T-helper 2 cell treated with Interferon-gamma antibody and Interleukin-4, amounts not matched to agents 5 μg/mL and 100 μg/mL, for 36 hours (primary cell): ENCODE results near the gene KRT6C.
"Not testable (repeated sequence)": the region's sequence is repeated elsewhere in the genome, so short reads cannot be mapped to it uniquely, and the experiment has no call there.

Source experiments
- DNase-seq: peaks from one replicate; pipeline ENCODE4 v3.0.0; 2021; ENCODE audit warnings: low spot score
- H3K27ac Mint-ChIP-seq: one replicate; pipeline ENCODE4 v1.8.0; 2021; ENCODE audit warnings: mild to moderate bottlenecking, mixed read lengths
- H3K27me3 Mint-ChIP-seq: one replicate; pipeline ENCODE4 v1.8.0; 2021; ENCODE audit warnings: low read depth, mixed read lengths
- H3K36me3 Mint-ChIP-seq: one replicate; pipeline ENCODE4 v1.8.0; 2021; ENCODE audit warnings: low read depth, mixed read lengths
- H3K4me1 Mint-ChIP-seq: one replicate; pipeline ENCODE4 v1.8.0; 2021; ENCODE audit warnings: low read depth, mixed read lengths
- H3K4me3 Mint-ChIP-seq: one replicate; pipeline ENCODE4 v1.8.0; 2022; ENCODE audit warnings: mild to moderate bottlenecking, moderate library complexity, mixed read lengths
- H3K9me3 Mint-ChIP-seq: one replicate; pipeline ENCODE4 v1.8.0; 2021; ENCODE audit warnings: mixed read lengths

KRT6C gene

DNA sequence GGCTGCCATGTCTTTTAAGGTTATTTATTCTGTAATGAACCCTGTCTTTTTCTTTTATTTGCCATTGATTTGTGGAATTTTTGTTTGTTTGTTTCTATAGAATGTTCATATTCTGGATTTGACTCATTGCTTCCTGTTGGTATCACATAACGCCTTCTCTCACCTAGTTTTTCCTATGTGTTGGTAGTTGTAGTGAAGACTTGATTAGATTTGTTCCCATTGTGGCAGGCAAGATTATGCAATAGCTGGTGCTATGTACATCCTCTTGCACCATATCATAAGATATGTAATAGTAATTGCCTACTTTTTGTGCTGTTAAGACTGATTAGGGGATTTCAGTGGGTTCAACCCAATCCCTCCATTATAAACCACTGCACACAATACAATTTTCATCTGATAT lies 17.8 kb downstream of the KRT6C start:
- no peaks in the 10 kb centered on the region for H3K4me1 Mint-ChIP-seq
- no peak overlapping the region for H3K4me3 Mint-ChIP-seq
- DNase-seq, result no peak
- peaks cover 35% of the 10 kb centered on the region for H3K27me3 Mint-ChIP-seq
- H3K9me3 Mint-ChIP-seq, result no peaks in the 10 kb centered on the region
- H3K36me3 Mint-ChIP-seq, result no peaks in the 10 kb centered on the region
- H3K27ac Mint-ChIP-seq, result no peak overlapping the region

DNA sequence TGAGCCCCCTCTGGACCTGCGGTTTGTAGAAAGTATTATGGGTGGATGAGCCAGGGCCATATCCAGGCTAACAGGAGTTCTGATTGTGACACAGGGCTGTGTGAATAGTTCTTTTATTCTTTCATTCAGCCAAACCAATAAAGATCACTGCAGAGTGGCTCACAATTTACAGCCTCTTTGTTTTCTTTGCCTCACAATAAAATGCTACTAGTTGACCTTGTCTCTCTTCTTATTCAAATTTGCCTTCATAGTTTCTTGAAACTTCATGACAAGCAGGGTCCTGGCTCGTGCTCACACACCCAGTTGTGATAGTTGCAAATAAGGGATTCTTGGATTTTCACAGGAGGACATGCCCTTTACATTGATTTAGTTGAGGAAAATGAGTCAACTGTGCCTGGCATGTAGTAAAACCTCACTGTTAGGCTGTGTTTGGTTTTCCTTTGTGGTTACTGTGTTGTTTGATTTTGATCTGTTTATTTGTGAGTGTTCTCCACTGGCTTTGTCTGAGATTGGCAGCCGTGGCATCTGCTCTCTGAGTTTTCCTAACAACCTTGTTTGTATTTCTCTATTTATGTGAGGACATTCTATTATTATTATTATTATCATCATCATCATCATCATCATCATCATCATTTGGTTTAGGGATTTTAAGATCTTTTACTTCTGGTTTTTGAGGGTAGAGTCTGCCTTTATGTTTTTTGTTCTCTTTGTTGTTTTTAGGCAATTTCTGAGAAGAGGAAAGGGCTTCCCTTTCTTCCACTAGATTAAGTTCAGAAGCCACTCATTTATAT lies 19.0 kb downstream of the KRT6C start:
- no peaks in the 10 kb centered on the region for H3K36me3 Mint-ChIP-seq
- peaks cover 28% of the 10 kb centered on the region for H3K27me3 Mint-ChIP-seq
- no peaks in the 10 kb centered on the region for H3K4me1 Mint-ChIP-seq
- no peak overlapping the region for H3K4me3 Mint-ChIP-seq
- no peak for DNase-seq
- no peak overlapping the region for H3K27ac Mint-ChIP-seq
- H3K9me3 Mint-ChIP-seq, result no peaks in the 10 kb centered on the region

DNA sequence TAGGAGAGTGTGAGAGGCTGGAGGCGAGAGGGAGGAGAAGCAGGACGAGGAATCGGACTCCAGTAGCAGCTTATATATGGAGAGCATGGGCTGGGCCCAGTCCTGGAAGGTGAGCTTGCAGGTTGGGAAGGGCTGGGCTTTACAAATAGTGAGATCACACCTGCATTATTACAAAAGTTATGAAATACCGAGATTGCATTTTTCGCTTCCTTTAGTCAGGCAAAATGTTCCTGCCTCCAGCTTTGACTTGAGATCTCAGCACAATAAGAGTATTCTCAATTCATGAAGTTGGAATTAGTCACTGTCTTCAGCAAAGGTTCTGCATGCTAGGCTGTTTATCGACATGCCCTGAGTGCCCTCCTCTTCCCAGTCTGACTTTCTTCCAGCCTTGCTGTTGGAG lies 21.5 kb downstream of the KRT6C start, which contains the start of gene KRT6B:
TSS of gene KRT6B (minus strand) at position 46 of the 400 bp plus-strand sequence. CDS start 68 bp downstream, outside the sequence.
- Mint-ChIP-seq H3K27me3 (peaks cover 26% of the 10 kb centered on the region), H3K27ac (no peak within 1 kb of the TSS), H3K4me1 (no peaks in the 10 kb centered on the region), H3K4me3 (no peak within 1 kb of the TSS), H3K9me3 (no peaks in the 10 kb centered on the region), H3K36me3 (no peaks in the 10 kb centered on the region)
- DNase-seq, result no peak

DNA sequence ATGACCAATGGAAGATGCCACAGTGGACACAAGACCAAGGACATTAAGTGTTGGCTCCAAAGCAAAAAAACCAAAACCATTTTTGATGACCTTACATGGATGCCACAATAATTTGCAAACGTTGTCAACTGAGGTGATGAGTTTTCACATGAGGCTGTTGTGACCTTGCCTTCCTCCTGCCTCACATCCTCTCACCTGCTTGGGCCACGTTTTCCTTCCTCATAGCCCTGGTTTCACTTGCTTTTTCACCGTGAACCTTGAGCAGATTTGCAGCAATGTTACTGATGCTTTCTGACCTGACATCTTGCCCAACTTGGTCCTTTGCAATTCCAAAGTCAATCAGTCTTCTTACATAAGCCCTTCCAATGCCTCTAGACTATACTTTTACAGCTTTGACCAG lies 25.4 kb downstream of the KRT6C start:
- Mint-ChIP-seq H3K27me3 (peaks cover 17% of the 10 kb centered on the region), H3K4me1 (peaks cover 4% of the 10 kb centered on the region), H3K4me3 (no peak overlapping the region)

DNA sequence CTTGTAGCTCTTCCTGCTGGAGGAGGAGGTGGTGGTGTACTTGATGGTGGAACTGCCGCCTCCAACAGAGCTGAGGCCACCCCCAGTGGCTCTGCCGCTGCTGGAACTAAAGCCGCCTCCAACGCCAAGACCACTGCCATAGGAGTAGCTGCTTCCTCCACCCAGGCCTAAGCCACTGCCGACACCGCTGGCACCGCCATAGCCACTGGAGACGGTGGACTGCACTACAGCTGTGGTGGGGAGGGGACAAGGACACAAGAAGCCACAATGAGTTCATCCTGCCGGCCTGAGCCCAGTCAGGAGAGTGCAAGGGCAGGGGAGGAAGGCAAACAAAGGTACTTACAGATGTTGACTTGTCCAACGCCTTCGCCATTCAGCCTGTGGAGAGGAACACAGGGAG lies 26.4 kb downstream of the KRT6C start:
- not testable (repeated sequence) for H3K36me3 Mint-ChIP-seq

More for the DNA sequence above, 25.4 kb downstream of the KRT6C start:
- Mint-ChIP-seq H3K27ac (no peak overlapping the region), H3K9me3 (no peaks in the 10 kb centered on the region), H3K36me3 (no peaks in the 10 kb centered on the region)
- DNase-seq, result no peak

DNA sequence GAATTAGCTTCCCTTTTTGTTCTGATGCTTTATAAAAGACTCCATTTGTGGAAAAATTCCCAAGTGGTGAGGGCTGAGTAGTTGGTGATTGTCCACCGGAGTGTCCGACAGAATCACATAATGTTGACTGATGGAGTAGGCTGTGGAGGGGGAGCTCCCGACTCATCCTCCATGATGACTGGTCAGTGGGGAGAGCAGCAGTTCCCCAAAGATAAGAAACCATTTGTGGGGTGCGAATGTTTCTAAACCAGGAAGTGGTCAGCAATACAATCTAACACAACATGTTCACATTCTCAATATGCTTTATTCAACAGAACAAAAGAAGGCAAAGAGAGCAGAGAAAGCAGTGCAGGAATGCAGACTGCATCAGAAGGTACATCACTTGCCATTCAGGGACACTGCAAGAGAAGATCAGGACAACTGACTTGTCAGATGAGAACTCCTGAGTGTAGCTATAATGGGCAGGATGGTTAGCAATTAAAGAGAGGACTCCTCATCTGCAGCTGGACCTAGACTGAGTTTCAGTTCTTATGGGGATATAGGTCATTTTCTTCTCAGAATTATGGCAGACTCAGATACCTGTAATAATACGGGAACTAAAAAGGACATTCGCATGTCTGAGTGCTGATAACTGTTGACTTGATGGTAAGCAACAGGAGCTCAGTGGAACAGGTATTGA lies 27.1 kb downstream of the KRT6C start:
- Mint-ChIP-seq H3K4me3 (no peak overlapping the region), H3K27me3 (peaks cover 21% of the 10 kb centered on the region), H3K27ac (no peak overlapping the region), H3K36me3 (no peaks in the 10 kb centered on the region), H3K4me1 (peaks cover 4% of the 10 kb centered on the region), H3K9me3 (no peaks in the 10 kb centered on the region)
- no peak for DNase-seq

More for the DNA sequence above, 26.4 kb downstream of the KRT6C start:
- not testable (repeated sequence) for H3K9me3 Mint-ChIP-seq, H3K4me3 Mint-ChIP-seq, H3K27ac Mint-ChIP-seq, DNase-seq, H3K4me1 Mint-ChIP-seq
- peaks cover 19% of the 10 kb centered on the region for H3K27me3 Mint-ChIP-seq

DNA sequence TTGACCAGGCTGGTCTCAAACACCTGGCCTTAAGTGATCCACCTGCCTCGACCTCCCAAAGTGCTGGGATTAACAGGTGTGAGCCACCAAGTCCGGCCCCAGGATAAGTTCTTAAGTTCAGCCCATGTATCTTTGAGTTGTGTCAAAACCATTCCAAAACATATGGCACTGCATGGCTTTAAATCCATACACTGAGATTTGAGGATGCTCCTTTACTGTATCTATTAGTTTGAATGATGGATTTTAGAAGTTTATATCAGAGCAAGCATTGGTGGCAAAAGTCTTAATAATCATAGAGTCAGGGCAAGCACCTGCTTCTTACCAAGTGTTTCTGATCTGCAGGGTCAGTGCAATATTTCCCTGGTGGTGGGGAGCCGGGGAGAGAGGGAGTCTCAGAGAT lies 27.7 kb downstream of the KRT6C start:
- Mint-ChIP-seq H3K27ac (no peak overlapping the region), H3K9me3 (no peaks in the 10 kb centered on the region), H3K4me1 (peaks cover 4% of the 10 kb centered on the region), H3K36me3 (no peaks in the 10 kb centered on the region), H3K27me3 (peaks cover 24% of the 10 kb centered on the region), H3K4me3 (no peak overlapping the region)
- no peak for DNase-seq

DNA sequence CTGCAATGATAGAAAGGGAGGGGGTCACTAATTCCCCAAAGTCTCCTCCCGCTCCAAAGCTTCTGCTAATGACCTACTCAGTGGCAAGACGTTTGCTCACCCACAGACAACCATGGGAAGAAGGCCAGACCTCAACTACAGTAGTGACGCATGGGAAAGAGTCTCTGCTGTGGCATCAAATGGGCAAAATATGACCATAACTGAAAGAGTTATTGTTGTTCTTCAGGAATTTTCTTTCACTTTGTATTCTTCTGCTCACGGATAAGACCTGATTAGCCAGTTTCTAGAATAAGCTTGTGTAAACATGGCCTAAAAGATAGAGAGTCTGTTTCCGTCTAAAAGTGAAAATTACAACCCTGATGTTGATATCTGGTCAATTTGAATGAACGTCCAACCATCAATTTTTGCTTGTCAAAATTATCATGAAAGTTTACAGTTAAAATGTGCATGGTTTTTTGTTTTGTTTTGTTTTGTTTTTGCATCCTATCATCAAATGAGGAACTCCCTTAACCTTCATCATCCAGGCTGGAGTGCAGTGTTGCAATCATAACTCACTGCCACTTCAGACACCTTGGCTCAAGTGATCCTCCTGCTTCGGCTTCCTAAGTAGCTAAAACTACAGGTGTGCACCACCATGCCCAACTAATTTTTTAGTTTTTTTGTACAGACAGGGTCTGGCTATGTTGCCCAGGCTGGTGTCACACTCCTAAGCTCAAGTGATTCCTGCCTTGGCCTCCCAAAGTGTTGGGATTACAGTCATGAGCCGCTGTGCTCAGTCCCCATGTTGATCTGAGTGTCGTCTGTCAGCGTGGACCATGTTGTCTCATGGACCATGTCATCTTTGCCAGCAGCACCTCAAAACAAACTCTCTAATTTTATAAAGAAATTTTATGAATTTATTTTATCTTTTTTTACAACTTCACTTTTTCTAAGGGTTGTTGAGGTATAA lies 28.7 kb downstream of the KRT6C start:
- no peak overlapping the region for H3K27ac Mint-ChIP-seq
- H3K4me3 Mint-ChIP-seq, result no peak overlapping the region
- DNase-seq, result no peak
- peaks cover 24% of the 10 kb centered on the region for H3K27me3 Mint-ChIP-seq
- H3K36me3 Mint-ChIP-seq, result no peaks in the 10 kb centered on the region
- H3K4me1 Mint-ChIP-seq, result peaks cover 4% of the 10 kb centered on the region
- no peaks in the 10 kb centered on the region for H3K9me3 Mint-ChIP-seq

DNA sequence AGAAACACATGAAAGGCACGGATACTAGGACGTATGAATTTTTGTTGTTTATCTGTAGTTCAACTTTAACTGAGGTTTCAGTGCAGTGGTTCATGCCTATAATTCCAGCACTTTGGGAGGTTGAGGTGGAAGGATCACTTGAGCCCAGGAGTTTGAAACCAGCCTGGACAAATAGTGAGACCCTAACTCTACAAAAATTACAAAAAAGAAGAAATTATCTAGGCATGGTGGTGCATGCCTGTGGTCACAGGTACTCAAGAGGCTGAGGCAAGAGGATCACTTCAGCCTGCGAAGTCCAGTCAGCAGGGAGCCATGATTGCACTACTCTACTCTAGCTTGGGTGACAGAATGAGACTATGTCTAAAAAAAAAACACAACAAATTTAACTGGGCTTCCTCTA lies 29.6 kb downstream of the KRT6C start:
- Mint-ChIP-seq H3K27ac (no peak overlapping the region), H3K4me1 (peaks cover 4% of the 10 kb centered on the region), H3K36me3 (no peaks in the 10 kb centered on the region), H3K9me3 (no peaks in the 10 kb centered on the region), H3K27me3 (peaks cover 24% of the 10 kb centered on the region), H3K4me3 (no peak overlapping the region)
- DNase-seq, result no peak

DNA sequence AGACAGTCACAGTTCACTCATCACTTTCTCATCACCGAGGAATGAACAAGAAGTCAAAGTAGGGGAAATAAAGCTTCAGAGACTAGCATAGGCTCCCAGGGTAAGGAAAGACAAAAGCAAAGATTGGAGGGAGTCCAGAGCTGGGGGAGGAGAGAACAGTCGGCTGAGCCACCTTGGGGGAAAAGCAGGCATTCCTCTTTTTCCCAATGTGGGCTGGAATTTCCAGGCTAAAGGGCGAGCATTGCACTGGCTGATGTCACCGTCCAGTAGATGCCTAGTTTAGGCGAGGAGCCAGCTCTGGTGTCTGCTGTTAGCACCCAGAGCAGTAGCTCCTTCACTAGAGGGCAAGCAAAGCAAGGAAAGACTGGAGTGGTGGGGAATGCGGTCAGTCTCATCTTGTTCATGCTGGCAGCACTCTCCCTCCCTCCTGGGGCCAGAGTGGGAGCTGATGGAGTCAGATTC lies 31.0 kb downstream of the KRT6C start:
- Mint-ChIP-seq H3K27me3 (peaks cover 19% of the 10 kb centered on the region), H3K9me3 (no peaks in the 10 kb centered on the region), H3K4me3 (no peak overlapping the region), H3K27ac (no peak overlapping the region), H3K36me3 (no peaks in the 10 kb centered on the region), H3K4me1 (peaks cover 4% of the 10 kb centered on the region)
- no peak for DNase-seq

DNA sequence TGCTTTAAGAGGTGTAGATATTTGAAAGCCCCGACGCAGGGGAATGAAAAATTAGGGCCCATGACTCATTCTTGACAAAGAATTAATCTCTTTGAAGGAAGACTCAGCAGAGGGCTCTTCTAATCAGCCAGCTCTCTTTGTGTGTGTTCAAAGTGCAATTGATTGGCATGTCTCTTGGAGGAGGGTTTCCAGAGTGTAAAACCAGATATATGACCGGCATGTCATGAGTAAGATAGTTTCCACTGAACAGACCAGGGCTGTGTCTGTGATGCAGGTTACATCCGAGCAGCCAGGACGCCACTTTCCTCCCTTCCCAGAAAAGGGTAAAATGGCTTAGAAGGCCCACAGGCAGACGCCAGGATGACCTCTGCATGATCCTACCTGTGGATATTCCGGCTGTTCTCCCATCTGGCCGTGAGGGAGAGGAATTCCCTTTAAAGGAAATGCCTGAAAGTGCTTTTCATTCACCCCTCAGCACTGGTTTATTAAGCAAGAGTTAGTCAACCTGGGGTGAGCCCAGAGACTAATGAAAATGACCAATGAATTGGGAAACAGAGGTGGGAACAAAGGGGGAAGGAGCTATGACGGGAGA lies 32.2 kb downstream of the KRT6C start:
- H3K27me3 Mint-ChIP-seq, result peaks cover 17% of the 10 kb centered on the region
- H3K4me1 Mint-ChIP-seq, result peaks cover 2% of the 10 kb centered on the region
- H3K4me3 Mint-ChIP-seq, result no peak overlapping the region
- no peaks in the 10 kb centered on the region for H3K36me3 Mint-ChIP-seq
- H3K27ac Mint-ChIP-seq, result no peak overlapping the region
- no peak for DNase-seq
- no peaks in the 10 kb centered on the region for H3K9me3 Mint-ChIP-seq

DNA sequence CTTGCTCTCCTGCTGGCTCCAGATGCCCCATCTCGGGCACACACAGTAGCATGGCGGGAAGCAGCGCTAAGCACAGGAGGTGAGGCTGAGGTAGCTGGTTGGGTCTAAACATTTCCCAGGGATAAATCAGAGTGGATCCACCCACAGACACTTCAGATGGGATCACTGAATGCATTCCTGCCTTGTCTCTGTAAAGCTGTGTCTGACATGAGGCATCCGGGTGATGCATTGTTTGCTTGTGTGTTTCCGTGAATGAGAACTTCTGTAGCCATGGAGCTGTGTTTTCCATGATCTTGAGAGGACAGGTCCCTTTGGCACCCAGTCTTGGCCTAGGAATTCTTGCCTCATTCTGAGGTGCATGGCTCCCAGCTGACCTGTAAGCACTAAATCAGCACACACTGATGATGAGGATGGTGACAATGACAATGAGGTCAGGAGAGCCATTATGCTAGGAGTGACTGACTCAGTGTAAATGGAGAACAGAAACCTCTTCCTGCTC lies 32.7 kb downstream of the KRT6C start:
- no peak overlapping the region for H3K4me3 Mint-ChIP-seq
- peaks cover 13% of the 10 kb centered on the region for H3K27me3 Mint-ChIP-seq
- no peaks in the 10 kb centered on the region for H3K36me3 Mint-ChIP-seq
- no peaks in the 10 kb centered on the region for H3K9me3 Mint-ChIP-seq
- H3K4me1 Mint-ChIP-seq, result no peaks in the 10 kb centered on the region
- no peak for DNase-seq
- H3K27ac Mint-ChIP-seq, result no peak overlapping the region

DNA sequence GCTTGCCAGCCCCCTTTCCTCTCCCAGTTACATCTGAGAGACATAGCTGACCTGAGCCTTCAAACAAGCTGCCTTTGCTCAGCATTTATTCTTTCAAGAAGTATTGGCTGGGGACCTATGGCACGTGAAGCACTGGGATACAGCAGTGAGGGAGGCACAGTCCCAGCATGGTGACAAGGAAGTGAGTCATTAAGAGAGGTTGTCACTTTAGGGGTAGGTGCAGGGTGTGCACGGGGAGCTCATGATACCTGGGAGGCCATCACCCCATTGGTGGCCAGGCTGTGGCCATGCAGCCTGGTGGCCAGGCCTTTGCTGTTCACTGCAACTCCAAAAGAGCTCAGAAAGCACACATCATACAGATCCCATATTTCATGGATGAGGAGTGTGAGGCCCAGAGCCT lies 33.8 kb downstream of the KRT6C start:
- no peak for DNase-seq
- Mint-ChIP-seq H3K27me3 (peaks cover 9% of the 10 kb centered on the region), H3K9me3 (no peaks in the 10 kb centered on the region), H3K36me3 (no peaks in the 10 kb centered on the region), H3K4me3 (no peak overlapping the region), H3K4me1 (no peaks in the 10 kb centered on the region), H3K27ac (no peak overlapping the region)
